ENCODE data around the gene FGF14. TPM values are rescaled to one million over a fixed set of nuclear protein-coding genes. Genes with fewer than 3 reads are reported as not detected.

The FGF14 gene
- total RNA-seq, result 1 to 10 TPM in 1 of 3 donors, under 1 TPM in 2; 0.43 to 2.5 (median 0.70) TPM
- long read RNA-seq, donor 1, result 0 reads
- long read RNA-seq, donor 2, result 0 reads

- no peak for ATAC-seq
- peaks cover 11% of the 10 kb centered on the region for H3K4me1 ChIP-seq (ENCODE audit: low read depth)
- DNase-seq, result no peak
- no peaks in the 10 kb centered on the region for H3K9me3 ChIP-seq
- intact Hi-C loops (cut with DNase I, micrococcal nuclease), result no loop called here
- no peaks in the 10 kb centered on the region for H3K36me3 ChIP-seq (ENCODE audit: low read depth)
- no peak within 1 kb of the TSS for H3K4me3 ChIP-seq
- no peak for TF ChIP-seq CTCF (IDR thresholded peaks at IDR 0.05)
Measured at GRCh38 chr13:102401766-102402165, at the start of gene FGF14. TSS of gene FGF14 (minus strand) at chr13:102402048.

GRCh38 chr13:102443249-102443648, 41.4 kb upstream of the FGF14 start:
- DNase-seq, result no peak
- Histone ChIP-seq H3K9me3 (no peaks in the 10 kb centered on the region), H3K36me3 (ENCODE audit: low read depth) (no peaks in the 10 kb centered on the region), H3K4me3 (no peak overlapping the region), H3K4me1 (ENCODE audit: low read depth) (no peaks in the 10 kb centered on the region)
- intact Hi-C loops (cut with DNase I, micrococcal nuclease), result no loop called here
- ATAC-seq, result no peak
- TF ChIP-seq CTCF (IDR thresholded peaks at IDR 0.05), result no peak

GRCh38 chr13:102441085-102441484, 39.2 kb upstream of the FGF14 start:
- Histone ChIP-seq H3K4me1 (ENCODE audit: low read depth) (no peaks in the 10 kb centered on the region), H3K36me3 (ENCODE audit: low read depth) (no peaks in the 10 kb centered on the region), H3K4me3 (no peak overlapping the region), H3K9me3 (no peaks in the 10 kb centered on the region)
- TF ChIP-seq CTCF (IDR thresholded peaks at IDR 0.05), result no peak
- no peak for ATAC-seq
- no peak for DNase-seq
- intact Hi-C loops (cut with DNase I, micrococcal nuclease), result no loop called here

- no peak overlapping the region for H3K4me3 ChIP-seq
- intact Hi-C loops (cut with DNase I, micrococcal nuclease), result no loop called here
Measured at GRCh38 chr13:102440259-102440936, 38.5 kb upstream of the FGF14 start.

GRCh38 chr13:102422690-102423089, 20.8 kb upstream of the FGF14 start:
- no peaks in the 10 kb centered on the region for H3K4me1 ChIP-seq (ENCODE audit: low read depth)
- TF ChIP-seq CTCF (IDR thresholded peaks at IDR 0.05), result no peak
- no peak overlapping the region for H3K4me3 ChIP-seq
- no peaks in the 10 kb centered on the region for H3K36me3 ChIP-seq (ENCODE audit: low read depth)
- DNase-seq (no peak), ATAC-seq (no peak)
- intact Hi-C loops (cut with DNase I, micrococcal nuclease), result no loop called here
- H3K9me3 ChIP-seq, result no peaks in the 10 kb centered on the region

More at GRCh38 chr13:102440259-102440936, 38.5 kb upstream of the FGF14 start:
- no peaks in the 10 kb centered on the region for H3K9me3 ChIP-seq
- DNase-seq (peak; percentile 37 to 66 (median 59)), ATAC-seq (no peak)
- H3K4me1 ChIP-seq (ENCODE audit: low read depth), result no peaks in the 10 kb centered on the region
- TF ChIP-seq CTCF (IDR thresholded peaks at IDR 0.05), result no peak
- no peaks in the 10 kb centered on the region for H3K36me3 ChIP-seq (ENCODE audit: low read depth)
